BJ (cell line): ENCODE measurements around the gene UNC79. TPM values are rescaled to one million over a fixed set of nuclear protein-coding genes. Genes with fewer than 3 reads are reported as not detected.

Experiments used
- CTCF ChIA-PET: fragments of 350-600 bp; formaldehyde crosslinking; extraction: SDS; loops from one replicate; lab custom pipeline; 2021; ENCODE audit warnings: antibody characterized with exemption, inconsistent platforms; lab: Yijun Ruan, JAX
- POLR2A ChIA-PET: fragments of 300-600 bp; sonication (Branson Sonifier 250); formaldehyde crosslinking; extraction: SDS; loops from one replicate; lab custom pipeline; 2021; ENCODE audit warnings: antibody characterized with exemption; lab: Charles Lee
- DNase-seq: peaks from one replicate; pipeline ENCODE4 v3.0.0-alpha.2; 2011; ENCODE audit warnings: low read depth
- H3K27me3 ChIP-seq: 2 replicates; pipeline ENCODE4 v1.6.0; 2011; ENCODE audit warnings: low read length; ENCODE audit not compliant: control insufficient read depth, insufficient read depth
- H3K36me3 ChIP-seq: 2 replicates; pipeline ENCODE4 v1.5.1; 2011; ENCODE audit warnings: low read length; ENCODE audit not compliant: control insufficient read depth, insufficient read depth
- H3K4me3 ChIP-seq: 2 replicates; pipeline ENCODE4 v1.5.1; 2011; ENCODE audit warnings: low read depth, mild to moderate bottlenecking, control low read depth, low read length
- CTCF ChIP-seq: IDR thresholded peaks from 2 replicates; pipeline ENCODE4 v1.5.1; 2011; ENCODE audit warnings: low read depth, mild to moderate bottlenecking, control low read depth, inconsistent platforms, low read length, moderate library complexity; ENCODE audit not compliant: insufficient read depth
- polyA plus RNA-seq: library from polyadenylated mRNA; depleted of rRNA; stranded (reverse); fragments of >200 nt; gene quantifications from 2 replicates; pipeline ENCODE4 v1.2.3, GENCODE V29; 2011

Gene UNC79
- polyA plus RNA-seq, 1 experiment, result 0.04 TPM

- no peak for DNase-seq
- ChIA-PET CTCF (interaction anchor here (1.0 kb wide), 1 partner anchor 10 kb away, joined by 4 read pairs; no protein-coding TSS in a partner anchor), POLR2A (no interaction called here)
- no peaks in the 10 kb centered on the region for H3K27me3 ChIP-seq
- no peak overlapping the region for H3K4me3 ChIP-seq
- no peak for TF ChIP-seq CTCF
- no peaks in the 10 kb centered on the region for H3K36me3 ChIP-seq
These were observed 214.5 kb downstream of the UNC79 start for GRCh38 chr14:93645200-93645599.

GRCh38 chr14:93648440-93649168 is 217.9 kb downstream of the UNC79 start:
- Histone ChIP-seq H3K27me3 (no peaks in the 10 kb centered on the region), H3K4me3 (no peak overlapping the region), H3K36me3 (no peaks in the 10 kb centered on the region)
- ChIA-PET CTCF (no interaction called here), POLR2A (no interaction called here)
- TF ChIP-seq CTCF, result no peak
- DNase-seq, result no peak

GRCh38 chr14:93654599-93654998 is 223.9 kb downstream of the UNC79 start:
- TF ChIP-seq CTCF, result no peak
- POLR2A ChIA-PET, result no interaction called here

GRCh38 chr14:93655078-93655750 is 224.5 kb downstream of the UNC79 start:
- no peaks in the 10 kb centered on the region for H3K27me3 ChIP-seq
- ChIA-PET POLR2A (no interaction called here), CTCF (interaction anchor here (0.6 to 3.0 kb wide), 18 partner anchors 8 to 253 kb away, joined by 3 to 16 read pairs (median 4); no protein-coding TSS in a partner anchor)
- H3K4me3 ChIP-seq, result no peak overlapping the region
- TF ChIP-seq CTCF, result peak; percentile 42
- no peaks in the 10 kb centered on the region for H3K36me3 ChIP-seq
- DNase-seq, result no peak

More at GRCh38 chr14:93654599-93654998, 223.9 kb downstream of the UNC79 start:
- no peaks in the 10 kb centered on the region for H3K27me3 ChIP-seq
- no peak for DNase-seq
- no peak overlapping the region for H3K4me3 ChIP-seq
- H3K36me3 ChIP-seq, result no peaks in the 10 kb centered on the region
- CTCF ChIA-PET, result interaction anchor here (0.5 to 3.0 kb wide), 18 partner anchors 8 to 432 kb away, joined by 3 to 16 read pairs (median 3); no protein-coding TSS in a partner anchor

GRCh38 chr14:93657875-93658274 is 227.1 kb downstream of the UNC79 start:
- no peak overlapping the region for H3K4me3 ChIP-seq
- CTCF ChIA-PET, result no interaction called here
- TF ChIP-seq CTCF, result no peak
- DNase-seq, result no peak
- H3K27me3 ChIP-seq, result no peaks in the 10 kb centered on the region
- H3K36me3 ChIP-seq, result no peaks in the 10 kb centered on the region
- POLR2A ChIA-PET, result no interaction called here
